K562 (cell line): ENCODE results near the gene PFKL. TPM values are rescaled to one million over a fixed set of nuclear protein-coding genes. Genes with fewer than 3 reads are reported as not detected.

Source experiments
- CCNT2 ChIP-seq: IDR thresholded peaks from 2 replicates; pipeline ENCODE4 v1.6.1; 2011; ENCODE audit warnings: borderline replicate concordance, low read depth, mild to moderate bottlenecking, moderate library complexity, mixed read lengths, low read length; ENCODE audit not compliant: insufficient read length; ENCODE audit errors: extremely low read depth
- CEBPG ChIP-seq, 3 experiments: fragments of 200-800 bp in 1 of 3; sonication (Bioruptor generic) in 1 of 3; sonication (generic) in 1 of 3; formaldehyde crosslinking in 1 of 3; IDR thresholded peaks in 2 of 3; conservative IDR thresholded peaks in 1 of 3; 2 replicates each; pipeline versions ENCODE4 v1.6.1 to v1.8.0; 2016 to 2022; ENCODE audit warnings: missing compliant biosample characterization in 2 of 3, missing genetic modification characterization in 2 of 3, mild to moderate bottlenecking in 1 of 3, missing genetic modification reagents in 1 of 3
- CREB3L1 ChIP-seq: fragments of 450-650 bp; IDR thresholded peaks from 2 replicates; pipeline ENCODE4 v1.6.1; 2014; ENCODE audit warnings: low read depth, mild to moderate bottlenecking, moderate library complexity, borderline replicate concordance
- E2F4 ChIP-seq: sonication (generic); formaldehyde crosslinking; IDR thresholded peaks from 2 replicates; pipeline ENCODE4 v1.8.0; 2022; ENCODE audit warnings: mild to moderate bottlenecking, low read depth, missing genetic modification reagents
- HMG20A ChIP-seq: fragments of 450-650 bp; formaldehyde crosslinking; conservative IDR thresholded peaks from 2 replicates; pipeline ENCODE4 v1.4.0; 2020; ENCODE audit warnings: mild to moderate bottlenecking, mixed read lengths
- IRF2 ChIP-seq: sonication (generic); formaldehyde crosslinking; IDR thresholded peaks from 2 replicates; pipeline ENCODE4 v1.8.1; 2022; ENCODE audit warnings: mild to moderate bottlenecking, missing genetic modification reagents
- KAT8 ChIP-seq: fragments of 450-650 bp; IDR thresholded peaks from 2 replicates; pipeline ENCODE4 v1.6.1; 2016; ENCODE audit warnings: low read depth, mild to moderate bottlenecking
- KLF10 ChIP-seq: fragments of 250-450 bp; sonication (Bioruptor Pico); IDR thresholded peaks from 2 replicates; pipeline ENCODE4 v1.6.1; 2021; ENCODE audit warnings: matching md5 sums
- PATZ1 ChIP-seq: fragments of 250-450 bp; sonication (Bioruptor Pico); IDR thresholded peaks from 2 replicates; pipeline ENCODE4 v1.5.0; 2020; ENCODE audit warnings: mild to moderate bottlenecking, borderline replicate concordance
- USF2 ChIP-seq: sonication (generic); formaldehyde crosslinking; IDR thresholded peaks from 2 replicates; pipeline ENCODE4 v1.5.0; 2020; ENCODE audit warnings: missing genetic modification reagents
- ZNF146 ChIP-seq: IDR thresholded peaks from one replicate; pipeline ENCODE4 v1.6.1; 2018; ENCODE audit warnings: missing compliant biosample characterization; ENCODE audit not compliant: unreplicated experiment
- polyA plus RNA-seq, 8 experiments: library from polyadenylated mRNA; depleted of rRNA in 4 of 8; stranded (reverse) in 5 of 8; unstranded in 3 of 8; fragments of >200 nt; fragmentation: Nextera tagmentation in 2 of 8; fragmentation: Illumina TruSeq in 1 of 8; extraction: Ambion mirVana in 2 of 8; extraction: Trizol in 1 of 8; gene quantifications; 2 replicates each; pipeline versions ENCODE4 v1.2.1 to v1.2.3, GENCODE V29; 2011 to 2014; ENCODE audit warnings: inconsistent platforms in 1 of 8, missing spikeins in 1 of 8
- total RNA-seq, 7 experiments: library from RNA; depleted of rRNA in 6 of 7; stranded (reverse); fragments of >200 nt in 6 of 7; fragmentation: Illumina TruSeq in 2 of 7; extraction: Trizol in 2 of 7; gene quantifications; 2 replicates each; pipeline versions ENCODE4 v1.2.1 to v1.2.3, GENCODE V29; 2011 to 2021; ENCODE audit warnings: low replicate concordance in 1 of 7
- TF ChIP-seq, protein P1 (sequence below): fragments of 250-450 bp; sonication (Bioruptor Pico); IDR thresholded peaks from 2 replicates; pipeline ENCODE4 v1.6.1; 2021; ENCODE audit warnings: mild to moderate bottlenecking
- TF ChIP-seq, protein P2 (sequence below): fragments of 450-650 bp; IDR thresholded peaks from 2 replicates; pipeline ENCODE4 v1.6.1; 2016; ENCODE audit warnings: low read depth, mild to moderate bottlenecking, moderate library complexity
- TF ChIP-seq, protein P3 (sequence below): fragments of 150-350 bp; IDR thresholded peaks from 2 replicates; pipeline ENCODE4 v1.6.1; 2014; ENCODE audit warnings: low read depth, mild to moderate bottlenecking, low read length, borderline replicate concordance

Gene PFKL
- total and polyA plus RNA-seq, 9 of the 15 experiments (the other 6 are each of a cell fraction or from before 2014, with no cell fraction given), result 1.1 to 124 (median 45.6) TPM

DNA sequence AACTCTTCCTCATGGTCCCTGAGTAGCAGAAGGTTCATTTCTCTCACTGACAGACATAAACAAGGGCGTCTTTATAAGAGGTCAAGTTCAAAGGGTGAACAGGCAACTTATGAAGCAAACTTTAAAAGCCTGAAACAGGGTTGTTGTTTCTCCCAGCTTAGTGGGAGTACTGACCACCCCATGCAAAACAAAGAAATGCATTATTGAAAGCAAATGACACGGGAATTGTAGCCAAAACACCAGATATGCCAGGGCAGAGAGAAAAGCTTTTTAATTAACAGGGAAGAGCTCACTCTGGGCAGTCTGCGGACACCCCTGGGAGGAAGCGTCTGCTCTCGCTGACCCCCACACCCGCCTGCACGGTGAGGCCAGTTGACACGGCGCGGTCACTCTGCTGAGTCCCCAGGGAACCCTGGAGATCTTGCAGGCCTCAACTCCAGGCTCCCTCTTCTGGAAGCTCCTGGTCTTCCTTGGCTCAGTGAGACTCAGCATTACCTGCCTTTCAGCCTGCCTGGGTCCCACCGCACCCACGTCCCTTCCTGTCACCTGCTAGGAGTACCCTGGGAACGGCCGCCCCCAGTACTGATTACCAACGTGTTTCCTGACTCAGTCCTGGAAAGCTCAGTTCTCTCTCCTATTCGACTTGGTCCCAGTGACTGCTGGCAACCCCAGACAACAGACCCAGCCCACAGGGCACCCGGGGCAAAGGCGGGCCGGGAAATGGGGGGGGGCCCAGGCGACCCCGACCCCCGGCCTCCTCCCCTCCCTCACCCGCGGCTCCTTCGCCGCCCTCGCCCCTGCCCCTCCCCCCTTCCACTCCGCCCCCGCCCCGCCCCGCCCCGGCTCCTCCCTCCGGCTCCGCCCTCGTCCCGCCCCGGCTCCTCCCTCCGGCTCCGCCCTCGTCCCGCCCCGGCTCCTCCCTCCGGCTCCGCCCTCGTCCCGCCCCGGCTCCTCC lies 38.4 kb downstream of the PFKL start (continued):
- TF ChIP-seq CCNT2, result no peak
- TF ChIP-seq KAT8, result no peak
- no peak for TF ChIP-seq KLF10 (CRISPR knock-in tag)
- no peak for TF ChIP-seq HMG20A
- TF ChIP-seq ZNF146 (CRISPR knock-in tag), result no peak
- TF ChIP-seq, protein P1, sequence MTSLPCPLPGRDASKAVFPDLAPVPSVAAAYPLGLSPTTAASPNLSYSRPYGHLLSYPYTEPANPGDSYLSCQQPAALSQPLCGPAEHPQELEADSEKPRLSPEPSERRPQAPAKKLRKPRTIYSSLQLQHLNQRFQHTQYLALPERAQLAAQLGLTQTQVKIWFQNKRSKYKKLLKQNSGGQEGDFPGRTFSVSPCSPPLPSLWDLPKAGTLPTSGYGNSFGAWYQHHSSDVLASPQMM (CRISPR knock-in tag), result no peak
- no peak for TF ChIP-seq USF2 (CRISPR knock-in tag)
- TF ChIP-seq, protein P2, sequence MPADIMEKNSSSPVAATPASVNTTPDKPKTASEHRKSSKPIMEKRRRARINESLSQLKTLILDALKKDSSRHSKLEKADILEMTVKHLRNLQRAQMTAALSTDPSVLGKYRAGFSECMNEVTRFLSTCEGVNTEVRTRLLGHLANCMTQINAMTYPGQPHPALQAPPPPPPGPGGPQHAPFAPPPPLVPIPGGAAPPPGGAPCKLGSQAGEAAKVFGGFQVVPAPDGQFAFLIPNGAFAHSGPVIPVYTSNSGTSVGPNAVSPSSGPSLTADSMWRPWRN, result no peak
- no peak for TF ChIP-seq CEBPG (CRISPR knock-in tag; IDR thresholded peaks at IDR 0.05)
- no peak for TF ChIP-seq CEBPG (tag; conservative IDR thresholded peaks at IDR 0.05 in 1 of 2, IDR thresholded peaks at IDR 0.05 in 1 of 2)
- TF ChIP-seq CREB3L1, result no peak
- TF ChIP-seq PATZ1, result no peak
- TF ChIP-seq E2F4 (CRISPR knock-in tag), result no peak
- TF ChIP-seq, protein P3, sequence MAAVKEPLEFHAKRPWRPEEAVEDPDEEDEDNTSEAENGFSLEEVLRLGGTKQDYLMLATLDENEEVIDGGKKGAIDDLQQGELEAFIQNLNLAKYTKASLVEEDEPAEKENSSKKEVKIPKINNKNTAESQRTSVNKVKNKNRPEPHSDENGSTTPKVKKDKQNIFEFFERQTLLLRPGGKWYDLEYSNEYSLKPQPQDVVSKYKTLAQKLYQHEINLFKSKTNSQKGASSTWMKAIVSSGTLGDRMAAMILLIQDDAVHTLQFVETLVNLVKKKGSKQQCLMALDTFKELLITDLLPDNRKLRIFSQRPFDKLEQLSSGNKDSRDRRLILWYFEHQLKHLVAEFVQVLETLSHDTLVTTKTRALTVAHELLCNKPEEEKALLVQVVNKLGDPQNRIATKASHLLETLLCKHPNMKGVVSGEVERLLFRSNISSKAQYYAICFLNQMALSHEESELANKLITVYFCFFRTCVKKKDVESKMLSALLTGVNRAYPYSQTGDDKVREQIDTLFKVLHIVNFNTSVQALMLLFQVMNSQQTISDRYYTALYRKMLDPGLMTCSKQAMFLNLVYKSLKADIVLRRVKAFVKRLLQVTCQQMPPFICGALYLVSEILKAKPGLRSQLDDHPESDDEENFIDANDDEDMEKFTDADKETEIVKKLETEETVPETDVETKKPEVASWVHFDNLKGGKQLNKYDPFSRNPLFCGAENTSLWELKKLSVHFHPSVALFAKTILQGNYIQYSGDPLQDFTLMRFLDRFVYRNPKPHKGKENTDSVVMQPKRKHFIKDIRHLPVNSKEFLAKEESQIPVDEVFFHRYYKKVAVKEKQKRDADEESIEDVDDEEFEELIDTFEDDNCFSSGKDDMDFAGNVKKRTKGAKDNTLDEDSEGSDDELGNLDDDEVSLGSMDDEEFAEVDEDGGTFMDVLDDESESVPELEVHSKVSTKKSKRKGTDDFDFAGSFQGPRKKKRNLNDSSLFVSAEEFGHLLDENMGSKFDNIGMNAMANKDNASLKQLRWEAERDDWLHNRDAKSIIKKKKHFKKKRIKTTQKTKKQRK, result no peak
- TF ChIP-seq IRF2 (CRISPR knock-in tag), result no peak
